ENCODE measurements around the gene GALNT2.

Gene GALNT2

DNA sequence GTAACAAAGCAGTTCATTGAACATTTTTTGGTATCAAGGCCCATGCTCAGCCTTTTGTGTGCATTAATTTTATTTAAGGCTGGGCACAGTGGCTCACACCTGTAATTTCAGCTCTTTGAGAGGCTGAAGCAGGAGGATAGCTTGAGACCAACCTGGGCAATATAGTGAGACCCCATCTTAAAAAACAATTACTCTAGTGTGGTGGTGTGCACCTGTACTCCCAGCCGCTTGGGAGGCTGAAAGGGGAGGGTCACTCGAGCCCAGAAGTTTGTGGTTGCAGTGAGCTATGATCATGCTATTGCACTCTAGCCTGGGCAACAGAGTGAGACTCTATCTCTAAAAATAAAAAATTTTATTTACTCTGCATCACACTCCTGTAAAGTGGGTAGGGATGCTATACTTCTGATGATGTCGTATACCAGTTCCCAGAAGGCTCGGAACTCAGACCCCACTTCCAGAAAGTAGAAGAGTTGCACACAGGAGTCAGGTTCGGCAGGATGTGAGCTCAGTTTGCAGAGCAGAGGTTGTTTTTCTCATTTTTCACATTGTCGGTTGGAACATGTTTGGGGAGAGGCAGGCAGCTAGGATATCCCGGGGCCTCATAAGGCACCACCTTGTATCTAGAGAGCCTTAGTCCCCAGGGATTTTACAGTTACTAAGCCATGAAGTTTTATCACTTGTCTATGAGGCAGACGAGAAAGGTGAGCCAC lies 144.6 kb downstream of the GALNT2 start:
- no peak for DNase-seq (ENCODE audit: low read depth)

- no peak for DNase-seq (ENCODE audit: low read depth)
Observed at GRCh38 chr1:230212405-230212936, 145.4 kb downstream of the GALNT2 start.

- DNase-seq (ENCODE audit: low read depth), result no peak
Observed at GRCh38 chr1:230215031-230215430, 148.0 kb downstream of the GALNT2 start.

DNA sequence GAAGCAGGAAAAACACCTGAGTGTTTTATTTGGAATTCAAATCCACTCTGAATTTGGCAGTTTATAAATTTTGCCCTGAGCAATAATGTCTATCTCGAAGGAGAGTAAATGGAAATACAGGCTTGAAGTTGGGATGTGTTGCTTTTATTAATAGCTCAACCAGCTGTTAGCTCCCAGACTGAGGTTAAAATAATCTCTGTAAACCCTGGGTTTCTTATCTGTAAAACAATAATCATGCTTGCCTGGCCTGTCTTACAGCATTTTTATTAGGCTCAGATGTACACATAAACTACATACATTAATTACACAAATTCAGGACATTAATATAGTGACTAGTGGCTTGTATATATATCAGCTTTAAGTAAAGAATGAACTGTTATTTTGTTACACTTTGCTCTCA lies 148.5 kb downstream of the GALNT2 start:
- no peak for DNase-seq (ENCODE audit: low read depth)

DNA sequence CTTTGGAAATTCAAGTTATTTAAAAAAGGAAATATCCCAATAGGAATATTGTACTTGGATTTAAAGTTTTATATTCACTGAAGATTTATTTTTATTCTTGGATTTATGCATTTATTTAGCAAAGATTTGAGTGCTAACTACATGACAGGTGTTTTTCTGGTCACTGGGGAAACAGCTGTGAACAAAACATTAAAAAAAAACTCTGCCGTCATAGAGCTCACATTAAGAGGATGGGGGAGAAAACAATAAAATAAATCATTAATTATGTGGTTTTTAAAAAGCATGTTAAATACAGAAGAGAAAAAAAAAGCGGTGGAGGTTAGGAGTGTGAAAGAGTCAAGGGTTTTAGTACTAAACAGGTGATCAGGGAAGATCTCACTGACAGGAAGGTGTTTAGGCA lies 149.9 kb downstream of the GALNT2 start:
- DNase-seq (ENCODE audit: low read depth), result no peak

GRCh38 chr1:230218667-230219066 lies 151.6 kb downstream of the GALNT2 start:
- no peak for DNase-seq (ENCODE audit: low read depth)

DNA sequence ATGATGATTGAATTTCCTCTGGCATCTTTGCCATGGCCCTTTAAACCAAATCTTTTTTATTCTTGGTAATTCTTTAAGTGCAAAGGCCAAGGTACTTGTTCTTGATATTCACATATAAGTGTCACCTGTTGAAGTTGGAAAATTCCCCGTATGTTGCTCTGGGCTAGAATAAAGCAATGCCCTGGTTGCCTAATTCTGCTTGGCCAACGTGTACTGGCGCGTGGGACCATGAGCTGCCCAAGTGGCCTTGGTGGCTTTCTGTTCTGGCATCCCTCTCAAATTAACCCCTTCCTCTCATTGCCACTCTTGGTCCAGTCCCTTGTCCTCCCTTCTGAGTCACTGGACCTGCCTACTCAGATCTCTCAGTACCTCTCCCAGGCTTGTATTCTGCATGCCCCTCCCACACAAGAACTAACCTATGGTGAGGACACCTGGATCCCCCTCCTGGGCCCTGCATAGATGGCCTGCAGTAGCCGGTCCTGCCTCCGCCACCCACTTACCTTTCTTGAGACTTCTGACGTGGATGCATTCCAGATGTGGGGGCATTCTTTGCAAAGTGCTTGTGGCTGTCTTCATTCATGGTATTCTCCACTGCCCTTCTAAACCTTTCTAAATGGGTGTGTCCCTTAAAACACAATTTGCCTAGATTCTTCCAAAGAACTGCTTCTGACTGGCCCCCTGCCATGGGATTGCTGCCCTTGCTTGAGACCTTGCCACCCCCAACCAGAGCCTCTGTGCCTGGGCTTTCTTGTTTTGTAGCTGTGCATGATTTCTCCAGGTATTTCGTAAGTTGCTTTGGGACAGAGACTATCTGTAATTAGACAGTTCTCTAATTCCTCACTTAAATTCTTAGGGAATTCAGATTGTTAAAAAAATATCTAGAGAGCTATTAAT lies 152.4 kb downstream of the GALNT2 start:
- no peak for DNase-seq (ENCODE audit: low read depth)

GRCh38 chr1:230220478-230220877 lies 153.4 kb downstream of the GALNT2 start:
- DNase-seq (ENCODE audit: low read depth), result no peak

GRCh38 chr1:230220907-230221306 lies 153.9 kb downstream of the GALNT2 start:
- DNase-seq (ENCODE audit: low read depth), result no peak

- DNase-seq (ENCODE audit: low read depth), result no peak
Observed at GRCh38 chr1:230222678-230223077, 155.6 kb downstream of the GALNT2 start.

- no peak for DNase-seq (ENCODE audit: low read depth)
Observed at GRCh38 chr1:230224101-230224960, 157.3 kb downstream of the GALNT2 start.

GRCh38 chr1:230226007-230226800 lies 159.2 kb downstream of the GALNT2 start:
- DNase-seq (ENCODE audit: low read depth), result no peak

DNA sequence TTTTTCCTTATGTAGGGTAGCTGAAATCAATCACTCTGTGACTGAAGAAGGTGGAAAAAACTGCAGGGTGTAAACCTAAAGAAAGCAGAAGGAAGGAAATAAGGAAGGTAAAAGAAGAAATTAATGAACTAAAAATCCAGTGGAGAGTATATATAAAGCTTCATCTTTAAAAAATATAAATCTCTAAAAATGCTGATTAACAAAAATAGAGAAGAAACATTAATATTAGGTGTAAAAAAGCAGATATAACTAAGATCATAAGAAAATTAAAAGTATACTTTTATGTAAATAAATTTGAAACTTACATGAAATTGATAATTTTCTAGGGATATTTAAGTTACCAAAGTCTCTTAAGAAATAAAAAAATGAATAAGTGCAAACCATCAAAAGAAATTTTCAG lies 159.8 kb downstream of the GALNT2 start:
- no peak for DNase-seq (ENCODE audit: low read depth)

DNA sequence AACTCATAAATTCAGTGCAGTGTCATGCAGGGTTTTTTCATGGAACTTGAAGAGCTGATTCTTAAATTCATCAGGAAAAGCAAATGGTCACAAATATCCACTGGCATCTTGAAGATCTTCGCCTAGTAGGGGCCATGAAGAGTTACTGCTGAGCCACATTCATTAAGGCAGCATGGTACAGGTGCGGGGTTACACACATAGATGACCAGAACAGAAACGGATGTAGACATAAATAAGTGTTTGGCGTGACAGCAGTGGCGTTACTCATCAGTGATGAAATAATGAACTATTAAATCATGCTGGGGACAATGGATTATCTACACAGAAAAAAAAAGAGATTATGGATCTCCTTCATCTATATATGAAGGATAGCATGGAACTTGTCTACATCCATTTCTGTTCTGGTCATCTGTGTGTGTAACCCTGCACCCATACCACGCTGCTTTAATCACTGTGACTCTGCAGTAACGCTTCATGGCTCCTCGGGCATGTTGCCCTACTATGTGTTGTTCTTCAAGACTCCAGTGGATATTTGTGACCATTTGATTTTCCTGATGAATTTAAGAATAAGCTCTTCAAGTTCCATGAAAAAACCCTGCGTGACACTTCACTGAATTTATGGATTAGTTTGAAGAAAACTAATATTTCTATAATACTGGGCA lies 161.3 kb downstream of the GALNT2 start:
- DNase-seq (ENCODE audit: low read depth), result no peak

- no peak for DNase-seq (ENCODE audit: low read depth)
Observed at GRCh38 chr1:230230273-230230672, 163.2 kb downstream of the GALNT2 start.

GRCh38 chr1:230230948-230231773 lies 164.1 kb downstream of the GALNT2 start:
- DNase-seq (ENCODE audit: low read depth), result no peak

DNA sequence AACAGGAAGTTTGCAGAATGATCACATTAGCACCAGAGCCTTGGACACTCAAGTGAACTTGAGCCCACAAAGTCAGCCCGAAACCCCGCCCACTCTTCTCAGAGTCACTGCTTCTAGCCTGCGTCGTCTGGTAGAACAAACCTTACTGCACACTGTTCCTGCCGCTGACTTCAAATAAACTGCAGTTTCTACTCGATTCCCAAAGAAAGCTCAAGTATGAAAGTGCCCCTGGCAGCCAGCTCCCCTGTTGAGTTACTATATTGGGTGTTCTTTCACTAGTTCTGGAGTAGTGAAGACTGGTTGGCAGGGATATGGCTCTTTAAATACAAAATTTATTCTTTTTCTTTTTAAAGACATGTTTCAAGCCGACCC lies 164.7 kb downstream of the GALNT2 start:
- no peak for DNase-seq (ENCODE audit: low read depth)

DNA sequence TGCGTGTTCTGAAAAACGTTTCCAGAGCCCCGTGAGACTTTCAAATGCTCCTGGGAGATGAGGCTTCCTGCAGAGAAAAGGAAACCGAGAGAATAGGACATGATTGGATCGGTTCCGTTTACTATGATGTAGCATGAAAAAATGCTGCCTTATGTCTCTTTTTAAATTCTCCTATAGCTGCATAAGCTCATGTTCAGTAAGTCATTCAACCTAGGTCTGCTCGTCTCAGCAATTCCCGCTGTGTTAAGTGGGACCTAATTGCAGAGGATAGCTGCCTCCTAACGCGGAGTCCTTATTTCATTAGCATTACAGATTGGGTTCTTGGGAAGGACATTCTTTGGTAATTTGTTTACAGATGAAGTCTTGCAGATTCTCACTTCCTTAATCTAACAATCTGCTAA lies 165.3 kb downstream of the GALNT2 start:
- DNase-seq (ENCODE audit: low read depth), result no peak

DNA sequence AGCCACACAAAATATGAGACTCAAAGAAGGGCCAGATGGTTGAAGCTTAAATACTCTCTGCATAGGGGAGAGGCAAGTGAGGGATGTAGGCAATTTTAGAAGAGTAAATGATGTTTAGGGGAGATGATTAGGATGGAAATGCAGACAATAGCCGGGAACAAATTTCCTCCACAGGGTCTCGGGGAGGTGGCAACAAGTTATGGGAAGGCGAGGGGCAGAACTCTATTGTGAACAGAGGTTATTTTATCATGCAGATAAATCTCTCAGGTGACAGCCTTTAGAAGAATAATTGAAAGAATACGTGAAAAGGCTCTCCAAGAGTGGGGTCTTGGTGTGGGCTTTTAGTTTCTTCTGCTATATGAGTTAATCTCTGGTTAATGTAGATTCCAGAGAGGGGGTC lies 166.7 kb downstream of the GALNT2 start:
- DNase-seq (ENCODE audit: low read depth), result no peak

GRCh38 chr1:230235876-230236275 lies 168.8 kb downstream of the GALNT2 start:
- no peak for DNase-seq (ENCODE audit: low read depth)
